Smooth muscle cell (in vitro differentiated cells): ENCODE data around the gene RNLS. TPM values are rescaled to one million over a fixed set of nuclear protein-coding genes. Genes with fewer than 3 reads are reported as not detected.

Experiments used
- DNase-seq: peaks from one replicate; lab custom pipeline; 2025; ENCODE audit not compliant: unreplicated experiment; lab: John Stamatoyannopoulos, UW
- H2AFZ ChIP-seq: fragments of 200-600 bp; sonication (generic); 2 replicates; pipeline ENCODE4 v1.6.0; 2016; ENCODE audit warnings: antibody characterized with exemption, low read depth, mild to moderate bottlenecking
- H3F3A ChIP-seq: fragments of 200-600 bp; sonication (generic); 2 replicates; pipeline ENCODE4 v1.6.0; 2017; ENCODE audit warnings: antibody characterized with exemption, low read depth
- H3K27ac ChIP-seq: fragments of 200-600 bp; sonication (generic); 2 replicates; pipeline ENCODE4 v1.5.1; 2016; ENCODE audit warnings: low read depth, mild to moderate bottlenecking
- H3K27me3 ChIP-seq: fragments of 200-600 bp; sonication (generic); 2 replicates; pipeline ENCODE4 v1.6.1; 2016; ENCODE audit warnings: low read depth, mild to moderate bottlenecking
- H3K36me3 ChIP-seq: fragments of 200-600 bp; sonication (generic); 2 replicates; pipeline ENCODE4 v1.5.1; 2016; ENCODE audit warnings: low read depth
- H3K4me1 ChIP-seq: fragments of 200-600 bp; sonication (generic); 2 replicates; pipeline ENCODE4 v1.5.1; 2016; ENCODE audit warnings: low read depth
- H3K4me2 ChIP-seq: fragments of 200-600 bp; sonication (generic); 2 replicates; pipeline ENCODE4 v1.6.0; 2016; ENCODE audit warnings: mild to moderate bottlenecking
- H3K4me3 ChIP-seq: fragments of 200-600 bp; sonication (generic); 2 replicates; pipeline ENCODE4 v1.5.1; 2016; ENCODE audit warnings: mild to moderate bottlenecking
- H3K79me2 ChIP-seq: fragments of 200-600 bp; sonication (generic); 2 replicates; pipeline ENCODE4 v1.6.0; 2016; ENCODE audit warnings: low read depth, mild to moderate bottlenecking
- H3K9ac ChIP-seq: fragments of 200-600 bp; sonication (generic); 2 replicates; pipeline ENCODE4 v1.6.0; 2016; ENCODE audit warnings: low read depth
- H3K9me3 ChIP-seq: fragments of 200-600 bp; sonication (generic); replicated peaks from 2 replicates; pipeline ENCODE4 v1.5.1; 2016; ENCODE audit warnings: low read depth
- H4K20me1 ChIP-seq: fragments of 200-600 bp; sonication (generic); 2 replicates; pipeline ENCODE4 v1.6.0; 2016; ENCODE audit warnings: low read depth
- WGBS: methylation state at CpG from one replicate; pipeline ENCODE4 v1.1.7; 2016; ENCODE audit warnings: low lambda C conversion rate; 5-methylcytosine and 5-hydroxymethylcytosine counted together
- polyA plus RNA-seq: library from polyadenylated mRNA; unstranded; fragments of >200 nt; fragmentation: Nextera tagmentation; extraction: Ambion mirVana; gene quantifications from 2 replicates; pipeline ENCODE4 v1.2.1, GENCODE V29; 2016
- total RNA-seq: library from RNA; depleted of rRNA; stranded (reverse); fragments of >200 nt; gene quantifications from 2 replicates; pipeline ENCODE4 v1.2.3, GENCODE V29; 2014
- TF ChIP-seq, protein P1 (sequence below): fragments of 200-600 bp; sonication (generic); IDR thresholded peaks from 2 replicates; pipeline ENCODE4 v1.5.1; 2017; ENCODE audit warnings: borderline replicate concordance, mild to moderate bottlenecking, antibody characterized with exemption; ENCODE audit not compliant: insufficient read depth, poor library complexity, severe bottlenecking

The RNLS gene
- total and polyA plus RNA-seq, 2 experiments from 2014 or later: 4.8 to 11.2 TPM

DNA sequence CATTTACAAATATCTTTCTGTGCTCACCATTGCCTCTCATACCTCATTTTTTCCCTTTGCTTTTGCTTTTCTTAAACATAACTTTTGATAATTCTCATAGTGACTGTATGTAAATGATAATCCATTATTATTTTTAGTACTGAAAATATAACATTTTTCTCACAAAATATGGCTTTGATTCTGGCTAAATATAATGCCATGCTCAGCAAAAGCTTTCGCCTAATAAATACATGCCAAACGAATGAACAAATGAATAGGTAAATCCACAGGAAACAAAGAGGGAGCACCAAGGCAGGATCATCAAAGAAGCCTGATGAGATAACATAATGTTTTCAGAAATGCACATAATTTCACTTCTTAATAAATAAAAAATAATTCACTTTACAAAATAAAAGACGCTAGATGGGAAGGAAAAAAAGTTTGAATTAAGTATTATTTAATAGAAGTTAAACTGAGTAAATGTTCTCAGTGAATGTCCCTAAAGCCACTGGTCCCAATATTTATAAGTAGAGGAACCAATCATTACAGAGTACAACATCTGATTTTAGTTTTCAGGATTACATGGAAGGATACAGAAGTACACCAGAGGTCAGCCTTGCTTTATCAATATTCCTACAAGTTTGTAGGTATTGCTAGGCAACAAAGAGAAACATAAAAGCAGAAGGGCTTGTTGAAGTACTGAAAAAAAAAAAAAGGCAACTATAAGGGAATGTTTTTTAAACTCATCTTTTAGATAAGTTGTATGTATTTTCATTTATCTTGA lies 52.3 kb downstream of the RNLS start:
- Histone ChIP-seq H3K9me3 (no peaks in the 10 kb centered on the region), H3K9ac (no peak overlapping the region), H3K27ac (no peak overlapping the region), H3K79me2 (no peaks in the 10 kb centered on the region), H3K4me1 (no peaks in the 10 kb centered on the region), H3F3A (no peaks in the 10 kb centered on the region), H2AFZ (no peak overlapping the region), H3K4me2 (no peak overlapping the region), H3K27me3 (peaks cover 6% of the 10 kb centered on the region), H3K36me3 (no peaks in the 10 kb centered on the region), H3K4me3 (no peak overlapping the region), H4K20me1 (no peaks in the 10 kb centered on the region)
- no peak for DNase-seq
- TF ChIP-seq, protein P1, sequence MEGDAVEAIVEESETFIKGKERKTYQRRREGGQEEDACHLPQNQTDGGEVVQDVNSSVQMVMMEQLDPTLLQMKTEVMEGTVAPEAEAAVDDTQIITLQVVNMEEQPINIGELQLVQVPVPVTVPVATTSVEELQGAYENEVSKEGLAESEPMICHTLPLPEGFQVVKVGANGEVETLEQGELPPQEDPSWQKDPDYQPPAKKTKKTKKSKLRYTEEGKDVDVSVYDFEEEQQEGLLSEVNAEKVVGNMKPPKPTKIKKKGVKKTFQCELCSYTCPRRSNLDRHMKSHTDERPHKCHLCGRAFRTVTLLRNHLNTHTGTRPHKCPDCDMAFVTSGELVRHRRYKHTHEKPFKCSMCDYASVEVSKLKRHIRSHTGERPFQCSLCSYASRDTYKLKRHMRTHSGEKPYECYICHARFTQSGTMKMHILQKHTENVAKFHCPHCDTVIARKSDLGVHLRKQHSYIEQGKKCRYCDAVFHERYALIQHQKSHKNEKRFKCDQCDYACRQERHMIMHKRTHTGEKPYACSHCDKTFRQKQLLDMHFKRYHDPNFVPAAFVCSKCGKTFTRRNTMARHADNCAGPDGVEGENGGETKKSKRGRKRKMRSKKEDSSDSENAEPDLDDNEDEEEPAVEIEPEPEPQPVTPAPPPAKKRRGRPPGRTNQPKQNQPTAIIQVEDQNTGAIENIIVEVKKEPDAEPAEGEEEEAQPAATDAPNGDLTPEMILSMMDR: no peak
- WGBS: 91% methylated on average over 3 of the region's 3 CpGs

DNA sequence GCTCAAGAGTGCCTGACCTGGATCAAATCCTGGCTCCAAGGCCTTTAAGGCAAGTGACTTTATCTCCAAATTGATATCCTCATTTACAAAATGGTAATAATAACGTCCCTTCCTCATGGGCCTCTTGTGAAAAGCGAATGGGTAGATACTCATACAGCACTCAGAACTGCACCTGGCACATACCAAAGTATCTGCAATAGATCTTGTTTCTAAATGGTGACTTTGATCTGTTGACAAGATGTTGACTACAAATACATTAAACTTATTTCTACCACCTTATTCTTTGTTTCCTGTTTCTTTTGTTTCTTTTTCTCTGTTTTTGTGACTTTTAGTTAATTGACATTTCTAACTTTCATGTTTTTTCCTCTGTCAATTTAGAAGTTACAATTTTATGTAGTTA lies 53.0 kb downstream of the RNLS start:
- no peak overlapping the region for H3K27ac ChIP-seq
- no peaks in the 10 kb centered on the region for H3K79me2 ChIP-seq
- H3K9ac ChIP-seq: no peak overlapping the region
- H3F3A ChIP-seq: no peaks in the 10 kb centered on the region
- H3K9me3 ChIP-seq: no peaks in the 10 kb centered on the region
- no peak overlapping the region for H2AFZ ChIP-seq
- H3K4me2 ChIP-seq: no peak overlapping the region
- no peak for DNase-seq
- peaks cover under 1% of the 10 kb centered on the region for H3K27me3 ChIP-seq
- H3K4me3 ChIP-seq: no peak overlapping the region
- 76% methylated on average over 2 of the region's 2 CpGs for WGBS
- H3K36me3 ChIP-seq: no peaks in the 10 kb centered on the region
- TF ChIP-seq, protein P1: no peak
- no peaks in the 10 kb centered on the region for H4K20me1 ChIP-seq
- no peaks in the 10 kb centered on the region for H3K4me1 ChIP-seq

DNA sequence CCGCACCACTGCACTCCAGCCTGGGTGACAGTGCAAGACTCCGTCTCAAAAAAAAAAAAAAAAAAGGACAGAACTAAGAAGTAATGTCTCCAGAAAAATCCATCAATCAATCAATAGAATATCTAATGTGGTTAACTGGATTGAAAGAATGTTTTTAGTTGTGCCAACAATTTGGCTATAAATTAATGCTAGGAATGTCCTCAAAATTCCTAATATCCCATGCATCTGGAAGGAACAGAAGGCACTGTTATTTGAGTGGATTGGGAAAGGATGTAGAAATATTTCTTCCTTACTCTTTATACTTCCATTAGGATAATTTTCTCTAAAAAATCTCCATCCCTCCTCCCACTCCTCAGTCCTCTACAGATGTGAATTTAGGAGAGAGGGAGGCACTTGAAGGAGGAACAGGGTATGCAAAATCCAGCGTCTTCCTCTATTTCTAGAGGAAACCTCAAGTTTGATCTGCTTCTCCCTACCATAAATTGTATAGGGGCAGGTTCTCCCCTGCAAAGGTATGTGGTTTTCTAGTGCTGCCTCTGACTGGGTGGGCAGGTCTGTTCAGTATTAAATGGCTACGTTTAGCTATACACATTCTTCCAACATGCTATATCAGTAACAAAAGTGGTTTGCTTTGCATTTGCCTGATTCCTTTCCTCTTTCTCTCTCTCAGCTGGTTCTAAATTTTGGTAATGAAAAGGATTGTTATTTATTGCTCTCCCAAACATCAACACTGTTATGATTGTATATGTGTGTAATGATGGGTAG lies 54.1 kb downstream of the RNLS start:
- WGBS: 90% methylated on average over 4 of the region's 4 CpGs
- Histone ChIP-seq H3K4me1 (no peaks in the 10 kb centered on the region), H3K4me3 (no peak overlapping the region), H3K4me2 (no peak overlapping the region), H2AFZ (no peak overlapping the region), H3K79me2 (no peaks in the 10 kb centered on the region), H3K9ac (no peak overlapping the region), H3K27ac (no peak overlapping the region), H3F3A (no peaks in the 10 kb centered on the region), H3K9me3 (no peaks in the 10 kb centered on the region), H3K36me3 (no peaks in the 10 kb centered on the region), H4K20me1 (no peaks in the 10 kb centered on the region), H3K27me3 (no peaks in the 10 kb centered on the region)
- TF ChIP-seq, protein P1: no peak
- no peak for DNase-seq

DNA sequence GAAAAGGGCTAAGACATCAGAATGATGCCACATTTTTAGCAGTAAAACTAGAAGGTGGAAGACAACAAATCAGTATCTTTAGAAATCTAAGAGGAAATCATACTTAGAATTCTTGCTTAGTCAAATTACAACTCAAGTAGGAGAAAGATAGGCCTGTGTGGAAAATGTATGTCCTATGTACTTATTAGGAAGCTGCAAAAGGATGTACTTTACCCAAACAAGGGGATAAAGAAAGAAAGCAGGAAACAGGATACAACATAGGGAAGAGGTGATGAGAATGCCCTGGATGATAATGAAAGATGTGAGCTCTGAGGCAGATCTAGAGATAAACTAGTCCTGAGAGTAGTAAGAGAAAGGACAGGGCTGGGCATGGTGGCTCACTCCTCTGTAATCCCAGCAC lies 54.9 kb downstream of the RNLS start:
- Histone ChIP-seq H3K27me3 (no peaks in the 10 kb centered on the region), H3K27ac (no peak overlapping the region), H3F3A (no peaks in the 10 kb centered on the region), H3K79me2 (no peaks in the 10 kb centered on the region), H3K9me3 (no peaks in the 10 kb centered on the region), H2AFZ (no peak overlapping the region), H3K9ac (no peak overlapping the region), H3K4me2 (no peak overlapping the region), H3K4me3 (no peak overlapping the region), H3K36me3 (no peaks in the 10 kb centered on the region), H3K4me1 (no peaks in the 10 kb centered on the region), H4K20me1 (no peaks in the 10 kb centered on the region)
- DNase-seq: no peak
- TF ChIP-seq, protein P1: no peak
